Measurements from ENCODE around the gene RAPGEF6.
"Not testable (repeated sequence)": the region's sequence is repeated elsewhere in the genome, so short reads cannot be mapped to it uniquely, and the experiment has no call there.

The RAPGEF6 gene

GRCh38 chr5:131406076-131406475 is 229.0 kb downstream of the RAPGEF6 start:
- no peak for DNase-seq (ENCODE audit: extremely low read depth, insufficient read length)
- H3K4me3 ChIP-seq (replicated peaks; ENCODE audit: low read depth, low read length): no peak overlapping the region
- H3K27me3 ChIP-seq (replicated peaks; ENCODE audit: control insufficient read depth, insufficient read depth, low read length): no peaks in the 10 kb centered on the region
- no peak for TF ChIP-seq CTCF (IDR thresholded peaks at IDR 0.05; ENCODE audit: insufficient read depth, low read length, poor library complexity, severe bottlenecking)
- peaks cover 2% of the 10 kb centered on the region for H3K36me3 ChIP-seq (ENCODE audit: control insufficient read depth, insufficient read depth, low read length)

GRCh38 chr5:131405674-131406073 is 229.4 kb downstream of the RAPGEF6 start:
- H3K36me3 ChIP-seq (ENCODE audit: control insufficient read depth, insufficient read depth, low read length): peaks cover 2% of the 10 kb centered on the region
- no peak for TF ChIP-seq CTCF (IDR thresholded peaks at IDR 0.05; ENCODE audit: insufficient read depth, low read length, poor library complexity, severe bottlenecking)

DNA sequence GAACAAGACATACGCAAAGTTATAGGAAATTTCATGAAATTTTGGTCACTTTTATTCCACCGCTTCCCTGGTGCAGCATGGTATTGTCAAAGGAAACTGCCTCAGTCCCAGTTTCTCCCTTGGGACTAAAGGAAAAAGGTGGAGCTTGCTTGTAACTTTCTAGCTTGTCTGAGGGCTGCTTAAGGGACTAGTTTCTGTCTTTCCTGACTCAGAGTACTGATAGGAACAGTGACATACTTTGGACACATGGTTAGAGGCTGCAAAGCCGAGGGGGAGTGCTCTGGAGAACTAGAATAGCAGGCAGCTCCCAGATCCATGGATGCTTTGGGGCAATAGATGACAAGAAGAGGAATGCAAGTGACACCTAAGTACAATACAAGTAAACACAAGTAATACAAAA is 234.4 kb downstream of the RAPGEF6 start:
- no peak for TF ChIP-seq CTCF (IDR thresholded peaks at IDR 0.05; ENCODE audit: insufficient read depth, low read length, poor library complexity, severe bottlenecking)
- peaks cover 5% of the 10 kb centered on the region for H3K36me3 ChIP-seq (ENCODE audit: control insufficient read depth, insufficient read depth, low read length)
- no peak for DNase-seq (ENCODE audit: extremely low read depth, insufficient read length)
- H3K4me3 ChIP-seq (replicated peaks; ENCODE audit: low read depth, low read length): no peak overlapping the region
- no peaks in the 10 kb centered on the region for H3K27me3 ChIP-seq (replicated peaks; ENCODE audit: control insufficient read depth, insufficient read depth, low read length)

More at GRCh38 chr5:131405674-131406073, 229.4 kb downstream of the RAPGEF6 start:
- no peak for DNase-seq (ENCODE audit: extremely low read depth, insufficient read length)
- no peaks in the 10 kb centered on the region for H3K27me3 ChIP-seq (replicated peaks; ENCODE audit: control insufficient read depth, insufficient read depth, low read length)
- H3K4me3 ChIP-seq (replicated peaks; ENCODE audit: low read depth, low read length): no peak overlapping the region

DNA sequence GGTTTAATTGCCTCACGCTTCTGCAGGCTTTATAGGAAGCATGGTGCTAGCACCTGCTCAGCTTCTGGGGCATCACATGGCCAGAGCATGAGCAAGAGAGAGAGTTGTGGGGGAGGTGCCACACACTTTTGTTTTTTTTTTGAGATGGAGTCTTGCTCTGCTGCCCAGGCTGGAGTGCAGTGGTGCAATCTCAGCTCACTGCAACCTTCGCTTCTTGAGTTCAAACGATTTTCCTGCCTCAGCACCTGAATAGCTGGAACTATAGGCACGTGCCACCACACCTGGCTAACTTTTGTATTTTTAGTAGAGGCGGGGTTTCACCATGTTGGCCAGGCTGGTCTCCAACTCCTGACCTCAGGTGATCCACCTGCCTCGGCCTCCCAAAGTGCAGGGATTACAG is 236.0 kb downstream of the RAPGEF6 start:
- H3K27me3 ChIP-seq (replicated peaks; ENCODE audit: control insufficient read depth, insufficient read depth, low read length); H3K4me3 ChIP-seq (replicated peaks; ENCODE audit: low read depth, low read length); H3K36me3 ChIP-seq (ENCODE audit: control insufficient read depth, insufficient read depth, low read length); DNase-seq (ENCODE audit: extremely low read depth, insufficient read length): not testable (repeated sequence)

DNA sequence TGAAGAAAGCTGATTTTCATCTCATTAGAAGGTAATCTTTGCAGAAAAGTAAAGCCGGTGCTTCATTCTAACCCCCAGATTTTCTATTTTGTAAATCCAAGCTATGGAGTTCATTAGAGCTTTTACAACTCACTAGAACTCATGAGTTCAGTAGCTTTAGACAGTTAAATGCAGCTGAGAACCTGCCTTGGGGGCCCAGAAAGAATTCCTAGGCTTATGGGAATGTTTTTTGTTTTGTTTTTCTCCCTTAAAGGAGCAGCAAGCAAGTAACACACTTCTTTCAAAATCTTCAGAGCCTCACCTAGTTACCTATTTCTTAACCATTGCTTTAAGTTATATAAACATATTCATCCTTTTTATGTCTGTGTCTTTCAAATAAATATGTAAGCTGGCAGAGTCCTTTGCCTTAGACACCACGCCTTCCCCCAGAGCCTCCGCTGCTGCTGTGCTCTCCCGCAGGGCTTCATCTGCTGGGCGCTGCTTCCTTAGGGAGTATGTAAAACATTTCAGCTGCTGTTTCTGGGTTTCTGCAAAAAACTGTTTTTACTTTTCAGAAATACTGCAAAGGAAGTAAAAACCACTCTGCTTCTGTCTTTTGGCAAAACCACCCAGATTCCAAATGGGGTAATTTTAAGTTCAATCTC is 238.3 kb downstream of the RAPGEF6 start:
- Histone ChIP-seq H3K27me3 (replicated peaks; ENCODE audit: control insufficient read depth, insufficient read depth, low read length) (no peaks in the 10 kb centered on the region), H3K36me3 (ENCODE audit: control insufficient read depth, insufficient read depth, low read length) (peaks cover 7% of the 10 kb centered on the region), H3K4me3 (replicated peaks; ENCODE audit: low read depth, low read length) (no peak overlapping the region)
- DNase-seq (ENCODE audit: extremely low read depth, insufficient read length): no peak
- TF ChIP-seq CTCF (IDR thresholded peaks at IDR 0.05; ENCODE audit: insufficient read depth, low read length, poor library complexity, severe bottlenecking): no peak

GRCh38 chr5:131396015-131396414 is 239.0 kb downstream of the RAPGEF6 start:
- DNase-seq (ENCODE audit: extremely low read depth, insufficient read length): peak; percentile 56
- no peak for TF ChIP-seq CTCF (IDR thresholded peaks at IDR 0.05; ENCODE audit: insufficient read depth, low read length, poor library complexity, severe bottlenecking)
- Histone ChIP-seq H3K4me3 (replicated peaks; ENCODE audit: low read depth, low read length) (no peak overlapping the region), H3K27me3 (replicated peaks; ENCODE audit: control insufficient read depth, insufficient read depth, low read length) (no peaks in the 10 kb centered on the region), H3K36me3 (ENCODE audit: control insufficient read depth, insufficient read depth, low read length) (peaks cover 7% of the 10 kb centered on the region)
